GM19468 (cell line): ENCODE results near the gene TRIM10.
"Not testable (repeated sequence)": the region's sequence is repeated elsewhere in the genome, so short reads cannot be mapped to it uniquely, and the experiment has no call there.

Experiments used
- ATAC-seq: cut with Tn5 transposase; IDR thresholded peaks from one replicate; pipeline ENCODE4 v1.9.1; 2021; ENCODE audit warnings: mild to moderate bottlenecking, moderate library complexity, moderate number of reproducible peaks; ENCODE audit not compliant: unreplicated experiment; ENCODE audit errors: extremely low read depth

Gene TRIM10

DNA sequence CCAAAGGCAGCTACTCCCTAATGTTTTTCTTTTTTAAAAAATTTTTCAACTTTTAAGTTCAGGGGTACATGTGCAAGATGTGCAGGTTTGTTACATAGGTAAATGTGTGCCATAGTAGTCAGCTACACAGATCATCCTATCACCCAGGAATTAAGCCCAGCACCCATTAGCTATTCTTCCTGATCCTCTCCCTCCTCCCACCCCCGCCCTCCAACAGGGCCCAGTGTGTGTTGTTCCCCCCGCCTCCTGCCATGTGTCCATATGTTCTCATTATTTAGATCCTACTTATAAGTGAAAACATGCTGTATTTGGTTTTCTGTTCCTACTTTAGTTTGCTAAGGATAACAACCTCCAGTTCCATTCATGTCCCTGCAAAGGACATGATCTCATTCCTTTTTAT, 14.8 kb upstream of the TRIM10 start:
- no peak for ATAC-seq

DNA sequence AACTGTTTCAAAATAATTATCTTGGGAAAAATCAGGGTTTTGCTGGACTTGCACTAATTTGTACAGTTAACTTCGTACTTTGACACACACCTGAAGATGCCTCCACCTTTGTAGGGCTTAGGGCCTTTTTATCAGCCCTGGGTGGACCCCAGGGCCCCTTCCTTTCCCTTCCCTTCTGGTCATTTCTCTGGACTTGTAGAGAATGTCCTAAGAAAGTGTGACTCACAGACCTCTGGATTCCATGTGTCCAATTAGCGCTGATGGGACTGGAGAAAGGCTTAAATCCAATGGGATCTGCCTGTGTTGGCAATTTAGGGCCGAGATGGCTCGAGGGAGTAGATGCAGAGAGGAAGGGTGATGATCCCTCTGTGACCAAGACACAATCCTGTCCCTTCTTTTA, 11.7 kb upstream of the TRIM10 start:
- no peak for ATAC-seq

DNA sequence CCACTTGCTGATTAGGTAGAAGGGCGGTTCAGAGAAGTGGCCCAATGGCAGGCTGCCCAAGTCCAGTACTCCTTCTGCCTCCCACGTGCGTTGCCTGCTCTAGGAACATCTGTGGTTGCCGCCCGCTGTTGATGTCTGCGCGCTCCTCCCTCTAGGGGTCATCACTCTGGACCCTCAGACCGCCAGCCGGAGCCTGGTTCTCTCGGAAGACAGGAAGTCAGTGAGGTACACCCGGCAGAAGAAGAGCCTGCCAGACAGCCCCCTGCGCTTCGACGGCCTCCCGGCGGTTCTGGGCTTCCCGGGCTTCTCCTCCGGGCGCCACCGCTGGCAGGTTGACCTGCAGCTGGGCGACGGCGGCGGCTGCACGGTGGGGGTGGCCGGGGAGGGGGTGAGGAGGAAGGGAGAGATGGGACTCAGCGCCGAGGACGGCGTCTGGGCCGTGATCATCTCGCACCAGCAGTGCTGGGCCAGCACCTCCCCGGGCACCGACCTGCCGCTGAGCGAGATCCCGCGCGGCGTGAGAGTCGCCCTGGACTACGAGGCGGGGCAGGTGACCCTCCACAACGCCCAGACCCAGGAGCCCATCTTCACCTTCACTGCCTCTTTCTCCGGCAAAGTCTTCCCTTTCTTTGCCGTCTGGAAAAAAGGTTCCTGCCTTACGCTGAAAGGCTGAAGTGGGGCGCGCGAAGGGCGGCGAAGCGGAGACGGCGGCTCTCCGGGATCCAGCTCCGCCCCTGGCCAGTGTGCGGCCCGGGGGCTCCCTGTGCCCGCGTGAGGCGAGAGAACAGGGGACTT, 10.9 kb upstream of the TRIM10 start:
- no peak for ATAC-seq

- no peak for ATAC-seq
These were observed 8.9 kb upstream of the TRIM10 start for GRCh38 chr6:30169658-30170614.

DNA sequence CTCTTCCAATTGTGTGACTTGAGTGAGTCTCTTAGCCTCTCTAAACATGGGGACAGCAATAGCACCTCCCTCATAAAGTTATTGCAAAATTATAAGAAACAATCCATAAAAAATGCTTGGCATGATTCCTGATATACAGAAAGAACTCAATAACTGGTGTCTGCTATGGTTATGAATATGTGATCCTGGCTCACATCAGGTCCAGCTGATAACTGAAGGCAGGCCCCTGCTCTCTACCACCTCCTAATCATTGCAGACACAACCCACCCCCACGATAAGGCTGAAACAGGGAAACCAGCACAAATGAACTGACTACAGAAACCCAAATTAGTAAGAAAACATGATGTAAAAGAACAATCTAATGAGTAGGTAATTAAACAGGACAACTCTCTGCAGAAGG, 7.7 kb upstream of the TRIM10 start:
- ATAC-seq, result no peak

GRCh38 chr6:30167101-30167500, 6.1 kb upstream of the TRIM10 start:
- no peak for ATAC-seq

DNA sequence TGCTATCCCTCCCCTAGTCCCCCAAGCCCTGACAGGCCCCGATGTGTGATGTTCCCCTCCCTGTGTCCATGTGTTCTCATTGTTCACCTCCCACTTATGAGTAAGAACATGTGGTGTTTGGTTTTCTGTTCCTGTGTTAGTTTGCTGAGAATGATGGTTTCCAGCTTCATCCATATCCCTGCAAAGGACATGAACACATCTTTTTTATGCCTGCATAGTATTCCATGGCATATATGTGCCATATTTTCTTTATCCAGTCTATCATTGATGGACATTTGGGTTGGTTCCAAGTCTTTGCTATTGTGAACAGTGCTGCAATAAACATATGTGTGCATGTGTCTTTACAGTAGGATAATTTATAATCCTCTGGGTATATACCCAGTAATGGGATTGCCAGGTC, 4.2 kb upstream of the TRIM10 start:
- ATAC-seq, result not testable (repeated sequence)

DNA sequence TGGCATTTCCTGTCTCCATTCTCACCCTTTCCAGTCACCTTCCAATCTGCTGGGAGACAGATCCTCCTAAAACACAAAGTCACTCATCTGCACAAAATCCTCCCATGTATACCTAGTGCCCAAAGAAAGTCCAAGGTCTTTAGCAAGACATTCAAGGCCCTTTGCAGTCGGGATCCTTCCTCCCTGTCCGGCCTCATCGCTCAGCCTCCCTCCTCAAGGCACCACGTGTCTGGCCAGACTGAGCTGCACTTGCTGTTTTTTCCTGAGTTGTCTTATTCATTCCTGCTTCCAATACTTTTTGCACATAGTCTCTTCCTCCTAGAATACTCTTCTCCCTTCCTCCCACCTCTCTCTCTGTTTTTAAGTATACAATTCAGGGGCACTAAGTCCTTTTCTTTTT, 3.7 kb upstream of the TRIM10 start:
- no peak for ATAC-seq

DNA sequence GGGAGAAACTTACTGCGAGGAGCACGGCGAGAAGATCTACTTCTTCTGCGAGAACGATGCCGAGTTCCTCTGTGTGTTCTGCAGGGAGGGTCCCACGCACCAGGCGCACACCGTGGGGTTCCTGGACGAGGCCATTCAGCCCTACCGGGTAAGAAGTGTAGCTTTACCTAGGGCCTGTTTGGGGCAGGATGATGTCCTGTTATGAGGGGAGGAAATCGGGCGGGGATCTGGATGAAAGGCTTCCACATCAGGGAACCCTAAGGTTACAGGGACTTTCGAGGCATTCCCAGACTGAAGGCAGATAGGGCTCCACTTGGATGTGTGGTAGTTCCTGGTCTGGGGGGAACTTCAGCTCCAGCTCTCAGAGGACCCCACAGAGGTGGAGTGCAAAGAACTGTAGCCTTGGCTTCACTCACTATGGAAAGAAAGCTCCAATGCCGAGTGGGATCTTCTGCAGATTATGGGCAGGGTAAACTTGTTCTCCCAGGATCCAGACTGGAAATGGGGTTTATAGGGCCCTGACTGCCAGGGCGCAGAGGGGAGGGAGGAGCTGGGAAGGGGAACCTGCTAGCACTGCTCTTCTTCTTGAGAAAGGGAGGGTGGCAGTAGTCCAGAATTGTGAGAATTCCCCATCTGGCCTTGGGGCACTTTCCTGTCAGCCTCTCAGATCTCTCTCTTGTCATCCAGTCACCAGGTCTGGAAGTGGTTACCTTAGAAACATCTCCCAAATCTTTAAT, 3.1 kb upstream of the TRIM10 start:
- ATAC-seq, result no peak

DNA sequence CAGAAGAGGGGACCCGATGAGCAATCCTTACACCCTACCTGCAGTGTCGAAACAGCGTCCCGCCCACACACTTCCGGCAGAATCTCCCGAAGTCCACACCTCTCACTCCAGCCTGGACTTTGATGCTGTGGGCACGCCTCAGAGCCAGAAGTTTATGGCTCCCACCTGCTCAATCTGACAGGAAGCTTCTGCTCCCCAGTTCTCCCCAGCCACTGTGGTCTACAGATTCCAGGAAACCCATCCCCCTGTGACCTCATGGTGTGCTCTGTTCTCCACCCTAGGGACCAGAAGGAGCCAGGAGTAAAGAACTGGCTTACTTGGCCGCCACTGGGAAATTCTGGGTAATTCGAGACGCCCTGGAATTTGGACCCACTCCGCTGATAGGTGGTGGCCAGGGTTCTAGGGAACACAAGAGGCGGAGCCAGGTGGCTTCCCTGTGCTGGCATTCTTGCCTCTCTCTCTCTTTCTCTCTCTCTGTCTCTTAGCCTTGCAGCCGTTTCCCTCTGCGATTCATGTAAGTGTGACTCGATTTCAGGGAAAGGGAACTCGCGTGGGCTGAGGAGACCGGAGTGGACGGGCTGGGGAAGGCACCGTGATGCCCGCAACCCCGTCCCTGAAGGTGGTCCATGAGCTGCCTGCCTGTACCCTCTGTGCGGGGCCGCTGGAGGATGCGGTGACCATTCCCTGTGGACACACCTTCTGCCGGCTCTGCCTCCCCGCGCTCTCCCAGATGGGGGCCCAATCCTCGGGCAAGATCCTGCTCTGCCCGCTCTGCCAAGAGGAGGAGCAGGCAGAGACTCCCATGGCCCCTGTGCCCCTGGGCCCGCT, 2.3 kb upstream of the TRIM10 start, which contains the start of gene TRIM15:
TSS of gene TRIM15 (plus strand) at position 457 of the 828 bp plus-strand sequence. CDS start at position 596, 139 bp downstream.
- no peak for ATAC-seq

- no peak for ATAC-seq
These were observed 1.5 kb upstream of the TRIM10 start for GRCh38 chr6:30162265-30163089.

- no peak for ATAC-seq
These were observed 815 bp downstream of the TRIM10 start for GRCh38 chr6:30160008-30160784.

GRCh38 chr6:30158475-30159040, 2.5 kb downstream of the TRIM10 start:
- ATAC-seq, result no peak

GRCh38 chr6:30157999-30158398, 3.0 kb downstream of the TRIM10 start:
- no peak for ATAC-seq

- no peak for ATAC-seq
These were observed 3.4 kb downstream of the TRIM10 start for GRCh38 chr6:30157581-30157980.

- ATAC-seq, result no peak
These were observed 4.2 kb downstream of the TRIM10 start for GRCh38 chr6:30156774-30157173.

GRCh38 chr6:30156262-30156599, 4.8 kb downstream of the TRIM10 start:
- no peak for ATAC-seq
